ENCODE data around the gene KCNH2.
A peak's percentile ranks its signal among the peaks of the same experiment; 100 is the strongest.

The KCNH2 gene

DNA sequence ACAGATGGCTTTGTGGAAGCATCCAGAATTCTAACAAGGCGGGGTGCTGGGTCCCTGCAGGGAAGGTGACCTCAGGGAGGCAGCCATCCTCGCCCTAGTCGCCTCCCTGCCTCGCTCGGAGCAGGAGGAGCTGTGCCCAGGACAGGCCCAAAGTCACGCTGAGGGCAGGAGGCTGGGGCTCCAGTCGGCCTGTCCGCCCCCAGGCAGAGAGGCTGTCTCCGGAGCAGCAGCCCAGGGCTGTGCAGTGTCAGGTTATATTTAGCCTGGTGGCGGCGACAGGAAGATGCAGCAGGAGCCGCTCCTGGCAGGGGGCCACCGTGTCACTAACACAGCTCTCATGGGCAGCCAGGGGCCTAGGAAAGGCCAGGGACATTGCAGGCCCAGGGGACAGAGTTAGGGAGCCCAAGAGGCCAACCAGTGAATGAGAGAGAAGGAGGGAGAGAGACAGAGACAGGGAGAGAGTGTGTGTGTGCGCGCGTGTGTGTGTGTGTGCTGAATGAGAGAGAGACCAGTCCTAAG is 13.5 kb downstream of the KCNH2 start:
- TF ChIP-seq, protein P1, sequence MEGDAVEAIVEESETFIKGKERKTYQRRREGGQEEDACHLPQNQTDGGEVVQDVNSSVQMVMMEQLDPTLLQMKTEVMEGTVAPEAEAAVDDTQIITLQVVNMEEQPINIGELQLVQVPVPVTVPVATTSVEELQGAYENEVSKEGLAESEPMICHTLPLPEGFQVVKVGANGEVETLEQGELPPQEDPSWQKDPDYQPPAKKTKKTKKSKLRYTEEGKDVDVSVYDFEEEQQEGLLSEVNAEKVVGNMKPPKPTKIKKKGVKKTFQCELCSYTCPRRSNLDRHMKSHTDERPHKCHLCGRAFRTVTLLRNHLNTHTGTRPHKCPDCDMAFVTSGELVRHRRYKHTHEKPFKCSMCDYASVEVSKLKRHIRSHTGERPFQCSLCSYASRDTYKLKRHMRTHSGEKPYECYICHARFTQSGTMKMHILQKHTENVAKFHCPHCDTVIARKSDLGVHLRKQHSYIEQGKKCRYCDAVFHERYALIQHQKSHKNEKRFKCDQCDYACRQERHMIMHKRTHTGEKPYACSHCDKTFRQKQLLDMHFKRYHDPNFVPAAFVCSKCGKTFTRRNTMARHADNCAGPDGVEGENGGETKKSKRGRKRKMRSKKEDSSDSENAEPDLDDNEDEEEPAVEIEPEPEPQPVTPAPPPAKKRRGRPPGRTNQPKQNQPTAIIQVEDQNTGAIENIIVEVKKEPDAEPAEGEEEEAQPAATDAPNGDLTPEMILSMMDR (conservative IDR thresholded peaks at IDR 0.05; ENCODE audit: control insufficient read depth, insufficient read depth, low read depth, low read length), result no peak
- no peak overlapping the region for H3K4me3 ChIP-seq (ENCODE audit: control insufficient read depth, low read depth, low read length)
- no peak for DNase-seq (ENCODE audit: low read depth)

DNA sequence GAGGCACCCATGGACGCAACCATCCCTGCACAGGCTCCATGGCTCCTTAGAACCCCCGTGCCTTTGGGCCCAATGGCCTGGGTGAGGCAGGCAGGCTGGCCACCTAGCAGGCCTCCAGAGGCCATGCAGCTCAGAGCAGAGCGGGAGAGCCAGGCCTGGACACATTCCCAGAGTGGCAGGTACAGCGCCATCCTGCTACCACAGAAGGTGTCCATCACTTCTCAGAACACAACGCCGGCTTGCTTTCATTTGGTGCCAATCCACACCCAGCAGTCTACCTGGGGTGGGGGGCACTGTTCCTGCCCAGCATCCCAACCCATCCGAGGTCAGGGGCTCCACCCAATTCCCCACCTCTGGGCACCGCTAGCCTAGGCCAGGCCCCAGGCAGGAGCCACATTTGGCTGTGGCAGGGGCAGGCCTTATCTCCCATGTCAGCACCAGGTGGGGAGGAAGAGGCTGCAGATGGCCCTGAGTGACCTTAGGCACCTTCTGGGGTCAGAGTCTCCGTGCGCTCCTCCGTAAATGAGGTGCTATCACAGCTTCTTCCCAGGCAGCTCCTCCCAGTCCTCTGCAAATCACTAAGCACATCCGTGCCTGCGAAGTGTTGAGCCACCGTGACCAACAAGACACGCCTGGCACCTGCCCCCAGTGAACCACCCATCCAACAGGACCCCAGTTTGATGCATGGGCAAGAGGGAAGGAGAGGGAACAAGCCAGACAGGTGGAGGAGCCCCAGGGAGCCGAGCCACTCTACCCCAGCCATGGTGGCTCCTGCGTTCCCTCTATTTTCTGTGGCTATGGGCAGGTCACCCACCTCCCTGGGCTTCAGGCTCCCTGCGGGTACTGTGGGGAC is 14.2 kb downstream of the KCNH2 start:
- TF ChIP-seq, protein P1 (conservative IDR thresholded peaks at IDR 0.05; ENCODE audit: control insufficient read depth, insufficient read depth, low read depth, low read length), result no peak
- H3K4me3 ChIP-seq (ENCODE audit: control insufficient read depth, low read depth, low read length), result no peak overlapping the region
- DNase-seq (ENCODE audit: low read depth), result no peak

DNA sequence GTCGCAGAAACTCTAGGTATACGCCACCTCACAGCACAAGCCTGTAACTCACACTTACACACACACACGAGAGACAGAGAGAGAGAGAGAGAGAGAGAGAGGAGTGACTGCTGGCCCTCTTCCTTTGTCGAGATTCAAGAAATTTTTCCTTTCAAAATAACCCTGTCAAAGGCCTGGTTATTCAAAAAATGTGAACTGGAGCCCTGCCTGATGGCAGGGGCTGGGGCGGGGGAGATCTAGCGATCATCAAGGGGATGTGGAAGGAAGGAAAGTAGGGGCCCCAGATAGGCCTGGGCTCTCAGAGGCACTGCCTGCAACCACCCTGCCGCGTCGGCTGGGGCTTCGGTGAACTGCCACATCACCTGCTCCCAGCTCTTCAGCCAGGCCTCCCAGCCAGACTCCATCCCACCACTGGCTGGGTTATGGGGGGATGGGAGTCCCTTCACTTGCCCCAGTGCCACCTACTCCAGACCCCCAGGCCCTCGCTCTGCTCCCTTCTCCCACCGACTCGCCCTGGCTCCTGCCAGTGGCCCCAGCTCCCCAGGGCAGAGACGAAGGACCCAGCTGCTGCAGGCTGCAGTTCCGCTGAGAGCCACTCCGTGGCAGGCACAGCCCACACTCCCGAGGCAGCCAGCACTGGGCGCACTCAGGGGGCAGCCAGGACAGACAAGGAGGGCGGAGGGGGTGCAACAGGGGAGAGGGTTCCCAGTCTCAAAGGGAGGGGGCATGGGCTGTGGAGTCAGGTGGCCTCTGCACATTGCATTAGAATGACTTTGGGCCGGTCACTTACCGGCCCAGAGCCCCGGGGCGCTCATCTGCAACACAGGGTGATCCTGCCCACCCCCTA is 15.3 kb downstream of the KCNH2 start:
- peak; percentile 20 for DNase-seq (ENCODE audit: low read depth)
- no peak overlapping the region for H3K4me3 ChIP-seq (ENCODE audit: control insufficient read depth, low read depth, low read length)
- TF ChIP-seq, protein P1 (conservative IDR thresholded peaks at IDR 0.05; ENCODE audit: control insufficient read depth, insufficient read depth, low read depth, low read length), result peak; percentile 75

DNA sequence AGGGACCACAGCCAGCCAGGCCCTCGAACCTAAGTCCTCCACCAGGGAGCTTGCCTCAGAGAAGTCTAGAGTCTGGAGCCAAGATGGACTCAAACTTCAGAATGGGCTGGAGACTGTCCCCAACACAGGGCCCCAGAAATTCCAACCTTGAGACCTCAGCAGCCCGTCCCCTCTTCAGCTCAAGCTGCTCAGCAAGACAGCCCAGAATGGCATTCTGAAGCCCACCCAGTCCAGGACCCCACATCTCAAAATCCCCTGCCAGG is 15.9 kb downstream of the KCNH2 start:
- TF ChIP-seq, protein P1 (conservative IDR thresholded peaks at IDR 0.05; ENCODE audit: control insufficient read depth, insufficient read depth, low read depth, low read length), result no peak
- DNase-seq (ENCODE audit: low read depth), result no peak
- H3K4me3 ChIP-seq (ENCODE audit: control insufficient read depth, low read depth, low read length), result no peak overlapping the region

DNA sequence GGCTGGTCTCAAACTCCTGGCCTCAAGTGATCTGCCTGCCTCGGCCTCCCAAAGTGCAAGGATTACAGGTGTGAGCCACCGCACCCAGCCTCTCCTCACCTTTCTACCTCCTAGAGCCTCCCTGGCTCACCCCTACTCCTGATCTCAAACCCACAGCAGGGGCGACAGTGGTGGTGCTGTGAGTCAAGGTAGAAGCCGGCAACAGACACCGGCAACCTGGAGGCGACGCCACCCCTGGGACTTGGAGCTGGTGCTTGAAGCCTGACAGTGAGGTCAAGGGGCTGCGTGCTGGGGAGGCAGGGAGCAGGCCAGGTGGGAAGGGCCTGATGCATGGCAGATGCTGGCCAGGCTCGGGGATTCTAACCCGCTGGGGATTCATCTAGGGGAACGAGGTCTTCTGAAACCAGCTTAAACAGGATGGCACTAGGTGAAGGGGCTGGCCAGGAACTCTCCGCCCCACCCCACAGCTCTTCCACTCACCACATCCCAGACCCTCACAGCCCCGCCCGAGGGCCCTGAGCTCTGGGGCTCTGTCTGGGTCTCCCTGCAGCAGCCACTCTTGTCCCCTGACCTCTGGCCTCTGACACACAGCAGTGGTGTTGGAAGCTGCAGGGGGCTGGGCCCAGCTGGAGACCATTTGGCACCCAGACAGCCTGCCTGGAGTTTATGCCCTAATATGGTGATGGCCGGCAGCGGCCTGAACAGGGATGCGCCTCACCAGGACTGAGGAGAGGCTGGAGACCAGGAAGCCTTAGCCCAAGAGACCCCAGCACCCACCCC is 16.4 kb downstream of the KCNH2 start:
- TF ChIP-seq, protein P1 (conservative IDR thresholded peaks at IDR 0.05; ENCODE audit: control insufficient read depth, insufficient read depth, low read depth, low read length), result no peak
- DNase-seq (ENCODE audit: low read depth), result no peak
- H3K4me3 ChIP-seq (ENCODE audit: control insufficient read depth, low read depth, low read length), result no peak overlapping the region

Data from fibroblast of mammary gland (primary cell).